SH-SY5Y (cell line): Measurements from ENCODE around the gene TMEM178B.

Experiments used
- GATA2 ChIP-seq: IDR thresholded peaks from 2 replicates; pipeline ENCODE4 v1.6.1; 2011; ENCODE audit warnings: mild to moderate bottlenecking, low read depth, low read length
- GATA3 ChIP-seq: IDR thresholded peaks from 2 replicates; pipeline ENCODE4 v1.6.1; 2011; ENCODE audit warnings: low read depth, mild to moderate bottlenecking, low read length, moderate library complexity

The TMEM178B gene

GRCh38 chr7:141525973-141526514 is 452.2 kb downstream of the TMEM178B start:
- no peak for TF ChIP-seq GATA2
- TF ChIP-seq GATA3: no peak

DNA sequence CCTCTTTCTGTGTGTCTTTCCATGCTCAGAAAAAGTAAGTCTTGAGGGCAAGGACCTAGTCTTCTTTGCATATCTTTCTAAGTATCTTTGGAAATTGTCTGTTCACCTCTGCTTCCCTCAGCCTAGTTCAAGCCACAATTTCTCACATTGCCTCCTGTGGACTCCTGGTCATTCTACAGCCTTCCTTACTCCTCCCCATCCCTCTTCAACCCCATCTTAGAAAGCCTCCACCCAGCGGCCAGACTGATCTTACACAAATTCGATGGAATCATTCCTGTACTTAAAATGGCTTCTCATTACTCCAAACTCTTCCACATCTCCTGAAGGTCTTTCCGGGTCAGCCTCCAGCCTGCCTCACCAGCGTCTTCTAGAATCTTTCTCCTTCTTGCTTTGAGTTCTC is 453.2 kb downstream of the TMEM178B start:
- TF ChIP-seq GATA2: no peak
- no peak for TF ChIP-seq GATA3

DNA sequence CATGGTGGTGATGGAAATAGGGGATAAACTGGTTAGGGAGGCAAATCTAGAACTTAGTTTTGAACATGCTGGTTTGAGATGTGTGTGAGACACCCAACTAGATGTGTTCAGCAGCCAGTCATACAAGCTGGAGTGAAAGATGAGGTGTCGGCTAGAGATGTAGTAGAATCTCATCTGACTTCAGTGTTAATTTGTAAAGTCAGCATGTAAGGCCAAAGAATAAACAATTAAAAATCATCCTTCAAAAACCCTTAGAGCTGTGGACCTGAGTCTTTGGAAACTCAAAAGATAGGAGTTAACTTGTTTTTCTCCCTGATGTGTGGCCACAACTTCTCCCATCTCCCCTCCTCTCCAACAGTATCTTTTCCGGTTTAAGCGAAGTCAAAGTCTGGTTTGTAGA is 454.5 kb downstream of the TMEM178B start:
- TF ChIP-seq GATA3 (no peak), GATA2 (no peak)
